Mucosa of gallbladder (tissue), 1 donor: Measurements from ENCODE around the gene GAGE1. TPM values are rescaled to one million over a fixed set of nuclear protein-coding genes. Genes with fewer than 3 reads are reported as not detected.
"Not testable (repeated sequence)": the region's sequence is repeated elsewhere in the genome, so short reads cannot be mapped to it uniquely, and the experiment has no call there.

Experiments
- DNase-seq: peaks from one replicate; pipeline ENCODE4 v3.0.0-alpha.2; 2020; ENCODE audit warnings: low spot score
- total RNA-seq: library from RNA; stranded (reverse); gene quantifications from one replicate; pipeline ENCODE4 v1.2.1, GENCODE V29; 2021
- donor health status: DM: no; HTN: no; CAD: no.

GAGE1 gene, protein sequence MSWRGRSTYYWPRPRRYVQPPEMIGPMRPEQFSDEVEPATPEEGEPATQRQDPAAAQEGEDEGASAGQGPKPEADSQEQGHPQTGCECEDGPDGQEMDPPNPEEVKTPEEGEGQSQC
- total RNA-seq, result 0.49 TPM

DNA sequence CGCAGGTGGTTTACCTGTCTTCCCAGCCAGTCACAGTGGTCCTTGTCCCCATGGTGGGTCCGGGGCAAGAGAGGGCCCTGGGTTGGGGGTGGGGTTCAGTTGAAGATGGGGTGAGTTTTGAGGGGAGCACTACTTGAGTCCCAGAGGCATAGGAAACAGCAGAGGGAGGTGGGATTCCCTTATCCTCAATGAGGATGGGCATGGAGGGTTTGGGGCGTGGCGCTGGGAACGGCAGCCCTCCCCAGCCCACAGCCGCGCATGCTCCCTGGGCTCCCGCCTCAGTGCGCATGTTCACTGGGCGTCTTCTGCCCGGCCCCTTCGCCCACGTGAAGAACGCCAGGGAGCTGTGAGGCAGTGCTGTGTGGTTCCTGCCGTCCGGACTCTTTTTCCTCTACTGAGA is at the start of gene GAGE1:
TSS of gene GAGE1 (plus strand) at position 301 of the 400 bp plus-strand sequence. CDS start 1,155 bp downstream, outside the sequence.
- not testable (repeated sequence) for DNase-seq

DNA sequence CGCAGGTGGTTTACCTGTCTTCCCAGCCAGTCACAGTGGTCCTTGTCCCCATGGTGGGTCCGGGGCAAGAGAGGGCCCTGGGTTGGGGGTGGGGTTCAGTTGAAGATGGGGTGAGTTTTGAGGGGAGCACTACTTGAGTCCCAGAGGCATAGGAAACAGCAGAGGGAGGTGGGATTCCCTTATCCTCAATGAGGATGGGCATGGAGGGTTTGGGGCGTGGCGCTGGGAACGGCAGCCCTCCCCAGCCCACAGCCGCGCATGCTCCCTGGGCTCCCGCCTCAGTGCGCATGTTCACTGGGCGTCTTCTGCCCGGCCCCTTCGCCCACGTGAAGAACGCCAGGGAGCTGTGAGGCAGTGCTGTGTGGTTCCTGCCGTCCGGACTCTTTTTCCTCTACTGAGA is 47.8 kb upstream of the GAGE1 start, which contains the start of gene GAGE12E:
TSS of gene GAGE12E (plus strand) at position 301 of the 400 bp plus-strand sequence. CDS start 1,155 bp downstream, outside the sequence.
- DNase-seq, result not testable (repeated sequence)

DNA sequence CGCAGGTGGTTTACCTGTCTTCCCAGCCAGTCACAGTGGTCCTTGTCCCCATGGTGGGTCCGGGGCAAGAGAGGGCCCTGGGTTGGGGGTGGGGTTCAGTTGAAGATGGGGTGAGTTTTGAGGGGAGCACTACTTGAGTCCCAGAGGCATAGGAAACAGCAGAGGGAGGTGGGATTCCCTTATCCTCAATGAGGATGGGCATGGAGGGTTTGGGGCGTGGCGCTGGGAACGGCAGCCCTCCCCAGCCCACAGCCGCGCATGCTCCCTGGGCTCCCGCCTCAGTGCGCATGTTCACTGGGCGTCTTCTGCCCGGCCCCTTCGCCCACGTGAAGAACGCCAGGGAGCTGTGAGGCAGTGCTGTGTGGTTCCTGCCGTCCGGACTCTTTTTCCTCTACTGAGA is 38.3 kb upstream of the GAGE1 start, which contains the start of gene GAGE12F:
TSS of gene GAGE12F (plus strand) at position 301 of the 400 bp plus-strand sequence. CDS start 1,155 bp downstream, outside the sequence.
- DNase-seq, result not testable (repeated sequence)

DNA sequence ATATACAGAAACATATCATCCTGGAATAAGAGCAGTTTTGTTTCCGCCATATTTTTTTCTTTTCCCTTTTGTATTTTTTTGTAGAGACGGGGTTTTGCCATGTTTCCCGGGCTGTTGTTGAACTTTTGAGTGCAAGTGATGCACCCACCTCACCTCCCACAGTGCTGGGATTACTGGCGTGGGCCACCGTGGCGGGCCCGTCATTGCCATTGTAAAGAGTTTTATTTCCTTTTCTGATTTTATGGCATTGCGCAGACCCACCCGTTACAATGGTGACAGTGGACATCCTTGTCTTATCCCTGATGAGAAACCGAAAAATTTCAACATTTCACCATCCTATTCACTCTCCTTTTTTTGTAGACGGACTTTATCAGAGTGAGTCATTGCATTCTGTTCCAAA is 30.1 kb upstream of the GAGE1 start:
- peak; percentile 10 for DNase-seq

DNA sequence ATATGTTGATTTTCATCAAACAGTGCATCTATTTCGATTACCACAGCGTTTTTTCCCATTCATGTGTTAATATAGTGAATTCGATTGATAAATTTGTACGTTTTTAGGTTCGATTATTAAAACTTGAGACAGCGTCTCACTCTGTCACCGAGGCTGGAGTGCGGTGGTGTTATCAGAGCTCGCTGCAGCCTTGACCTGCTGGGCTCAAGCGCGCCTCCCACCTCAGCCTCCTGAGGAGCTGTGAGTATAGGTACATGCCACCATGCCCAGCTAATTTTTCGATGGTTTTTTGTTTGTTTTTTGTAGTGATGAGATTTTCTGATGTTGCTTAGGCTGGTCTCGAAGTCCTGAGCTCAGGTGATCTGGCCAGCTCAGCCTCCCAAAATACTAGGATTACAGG is 29.7 kb upstream of the GAGE1 start:
- peak; percentile 4 for DNase-seq

DNA sequence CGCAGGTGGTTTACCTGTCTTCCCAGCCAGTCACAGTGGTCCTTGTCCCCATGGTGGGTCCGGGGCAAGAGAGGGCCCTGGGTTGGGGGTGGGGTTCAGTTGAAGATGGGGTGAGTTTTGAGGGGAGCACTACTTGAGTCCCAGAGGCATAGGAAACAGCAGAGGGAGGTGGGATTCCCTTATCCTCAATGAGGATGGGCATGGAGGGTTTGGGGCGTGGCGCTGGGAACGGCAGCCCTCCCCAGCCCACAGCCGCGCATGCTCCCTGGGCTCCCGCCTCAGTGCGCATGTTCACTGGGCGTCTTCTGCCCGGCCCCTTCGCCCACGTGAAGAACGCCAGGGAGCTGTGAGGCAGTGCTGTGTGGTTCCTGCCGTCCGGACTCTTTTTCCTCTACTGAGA is 28.7 kb upstream of the GAGE1 start, which contains the start of gene GAGE12G:
TSS of gene GAGE12G (plus strand) at position 301 of the 400 bp plus-strand sequence. CDS start 1,155 bp downstream, outside the sequence.
- not testable (repeated sequence) for DNase-seq

DNA sequence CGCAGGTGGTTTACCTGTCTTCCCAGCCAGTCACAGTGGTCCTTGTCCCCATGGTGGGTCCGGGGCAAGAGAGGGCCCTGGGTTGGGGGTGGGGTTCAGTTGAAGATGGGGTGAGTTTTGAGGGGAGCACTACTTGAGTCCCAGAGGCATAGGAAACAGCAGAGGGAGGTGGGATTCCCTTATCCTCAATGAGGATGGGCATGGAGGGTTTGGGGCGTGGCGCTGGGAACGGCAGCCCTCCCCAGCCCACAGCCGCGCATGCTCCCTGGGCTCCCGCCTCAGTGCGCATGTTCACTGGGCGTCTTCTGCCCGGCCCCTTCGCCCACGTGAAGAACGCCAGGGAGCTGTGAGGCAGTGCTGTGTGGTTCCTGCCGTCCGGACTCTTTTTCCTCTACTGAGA is 19.2 kb upstream of the GAGE1 start, which contains the start of gene GAGE12H:
TSS of gene GAGE12H (plus strand) at position 301 of the 400 bp plus-strand sequence. CDS start 1,155 bp downstream, outside the sequence.
- not testable (repeated sequence) for DNase-seq

DNA sequence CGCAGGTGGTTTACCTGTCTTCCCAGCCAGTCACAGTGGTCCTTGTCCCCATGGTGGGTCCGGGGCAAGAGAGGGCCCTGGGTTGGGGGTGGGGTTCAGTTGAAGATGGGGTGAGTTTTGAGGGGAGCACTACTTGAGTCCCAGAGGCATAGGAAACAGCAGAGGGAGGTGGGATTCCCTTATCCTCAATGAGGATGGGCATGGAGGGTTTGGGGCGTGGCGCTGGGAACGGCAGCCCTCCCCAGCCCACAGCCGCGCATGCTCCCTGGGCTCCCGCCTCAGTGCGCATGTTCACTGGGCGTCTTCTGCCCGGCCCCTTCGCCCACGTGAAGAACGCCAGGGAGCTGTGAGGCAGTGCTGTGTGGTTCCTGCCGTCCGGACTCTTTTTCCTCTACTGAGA is 9.6 kb upstream of the GAGE1 start, which contains the start of gene GAGE2A:
TSS of gene GAGE2A (plus strand) at position 301 of the 400 bp plus-strand sequence. CDS start 1,155 bp downstream, outside the sequence.
- not testable (repeated sequence) for DNase-seq

DNA sequence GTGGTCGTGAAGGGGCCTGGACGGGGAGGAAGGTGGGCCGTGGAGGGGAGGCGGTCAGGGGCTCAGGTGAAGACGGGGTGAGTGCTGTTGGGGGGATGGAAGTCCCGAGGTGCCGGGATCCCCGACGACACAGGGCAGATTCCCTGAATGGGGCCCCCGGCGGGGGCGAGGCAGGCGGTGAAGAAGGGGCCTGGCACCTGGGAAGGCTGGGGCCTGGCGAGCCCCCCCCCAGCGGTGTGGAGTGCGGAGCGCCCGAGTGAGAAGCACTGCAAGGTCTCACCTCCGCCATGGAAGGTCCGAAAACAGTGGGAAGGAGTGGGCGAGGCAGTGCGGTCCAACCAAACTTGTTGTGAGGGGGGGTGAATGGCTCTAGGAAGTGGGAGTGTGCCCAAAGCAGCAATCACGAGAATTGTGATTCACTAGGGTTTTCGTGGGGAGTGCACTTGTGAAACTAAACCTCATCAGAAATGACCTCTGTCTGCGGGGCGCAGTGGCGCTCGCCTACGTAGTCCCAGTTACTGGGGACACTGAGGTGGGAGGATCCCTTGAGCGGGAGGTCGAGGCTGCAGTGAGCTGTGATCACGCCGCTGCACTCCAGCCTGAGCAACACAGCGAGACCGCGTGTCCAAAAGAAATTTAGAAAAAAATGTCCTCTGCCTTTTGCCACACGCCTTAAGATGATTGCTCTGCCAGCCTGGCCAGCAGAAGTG is 8.9 kb upstream of the GAGE1 start:
- not testable (repeated sequence) for DNase-seq

DNA sequence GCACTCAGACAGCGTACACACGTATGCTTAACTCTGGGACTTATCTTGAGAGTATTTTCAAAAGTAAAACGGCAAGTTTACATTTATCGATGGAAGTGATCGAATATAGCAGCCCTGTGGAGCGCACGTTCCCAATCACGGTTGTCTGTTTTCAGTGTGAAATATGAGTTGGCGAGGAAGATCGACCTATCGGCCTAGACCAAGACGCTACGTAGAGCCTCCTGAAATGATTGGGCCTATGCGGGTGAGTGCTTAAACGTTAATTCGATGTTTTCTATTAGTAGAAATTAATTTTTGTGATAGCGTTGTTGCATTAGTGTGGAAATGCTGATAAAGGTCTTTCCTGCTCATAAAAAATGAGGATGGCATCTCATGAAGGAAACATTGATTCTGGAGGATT is 8.3 kb upstream of the GAGE1 start:
- not testable (repeated sequence) for DNase-seq

DNA sequence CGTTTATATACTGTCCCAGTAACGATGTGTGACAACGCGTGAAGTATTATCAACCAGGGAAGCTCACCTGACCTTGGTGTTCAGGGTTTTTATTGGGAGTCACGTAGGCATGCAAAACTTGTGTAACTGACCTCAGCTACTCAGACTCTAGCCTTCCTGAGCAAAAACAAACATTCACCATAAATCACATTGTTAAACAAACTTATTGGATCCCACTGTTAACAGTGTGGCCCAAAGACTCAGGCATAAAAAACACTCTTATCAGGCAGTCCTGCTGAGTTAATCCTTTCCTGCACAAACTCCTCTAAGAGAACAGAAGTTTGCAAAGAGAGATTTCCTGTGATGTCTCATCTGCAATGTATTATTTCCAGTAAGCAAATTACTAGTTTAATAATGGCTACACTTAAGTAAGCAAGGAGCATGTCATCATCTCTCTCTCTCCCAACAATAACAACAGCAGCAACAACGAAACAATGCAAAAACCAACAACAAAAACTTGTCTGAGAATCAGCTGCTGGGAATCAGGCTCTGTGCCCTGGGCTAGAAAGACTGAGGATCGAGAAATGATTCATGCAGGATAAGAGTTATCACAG is 12.0 kb downstream of the GAGE1 start:
- no peak for DNase-seq

DNA sequence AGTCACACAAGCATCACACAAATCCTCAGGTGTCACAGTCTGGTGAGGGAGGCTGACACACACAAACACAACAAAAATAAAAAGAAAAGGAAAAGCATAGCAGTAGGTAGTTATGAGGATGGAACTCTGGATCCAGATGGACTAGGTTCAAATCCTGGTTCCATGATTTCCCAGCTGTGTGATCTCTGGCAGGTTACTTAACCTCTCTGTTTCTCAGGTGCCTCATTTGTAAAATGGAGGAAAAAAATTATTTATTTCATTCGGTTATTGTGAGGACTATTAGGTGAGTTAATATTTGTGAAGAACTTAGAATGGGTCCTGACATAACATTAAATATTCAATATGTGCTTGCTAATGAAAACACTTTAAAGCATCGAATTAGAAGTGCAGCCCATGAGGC is 19.8 kb downstream of the GAGE1 start:
- no peak for DNase-seq

DNA sequence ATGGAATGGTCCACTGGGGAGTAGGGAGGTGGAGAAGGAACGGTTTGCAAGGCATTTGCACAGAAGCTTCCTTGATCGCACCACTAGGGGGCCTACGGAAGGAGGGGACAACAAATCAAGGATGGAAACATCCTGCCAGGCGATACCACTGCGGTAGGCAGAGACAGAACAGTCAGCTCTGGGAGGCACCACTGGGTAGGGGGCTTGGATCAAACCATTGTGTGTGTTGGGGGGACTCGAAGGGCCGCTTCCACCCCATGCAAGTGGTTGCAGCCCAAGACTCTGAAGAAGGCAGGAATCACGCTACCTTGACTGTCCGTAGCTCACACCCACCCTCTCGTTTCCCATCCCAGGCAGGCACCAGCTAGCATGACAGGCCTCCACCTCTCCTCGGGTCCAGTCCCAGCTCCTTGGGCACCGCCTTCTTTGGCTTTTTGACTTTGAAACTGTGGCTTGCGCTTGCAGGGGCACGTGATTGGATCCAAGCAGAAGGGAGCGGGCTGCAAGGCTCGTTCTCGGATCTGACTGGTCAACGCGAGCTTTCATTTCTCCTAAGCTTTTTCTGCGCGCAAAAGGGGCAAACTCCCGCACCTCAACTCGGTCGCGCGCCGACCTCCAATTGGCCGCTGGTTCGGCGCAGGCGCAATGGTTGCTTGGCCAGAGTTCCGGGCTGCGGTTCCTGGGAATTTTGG is 28.4 kb downstream of the GAGE1 start:
- no peak for DNase-seq

DNA sequence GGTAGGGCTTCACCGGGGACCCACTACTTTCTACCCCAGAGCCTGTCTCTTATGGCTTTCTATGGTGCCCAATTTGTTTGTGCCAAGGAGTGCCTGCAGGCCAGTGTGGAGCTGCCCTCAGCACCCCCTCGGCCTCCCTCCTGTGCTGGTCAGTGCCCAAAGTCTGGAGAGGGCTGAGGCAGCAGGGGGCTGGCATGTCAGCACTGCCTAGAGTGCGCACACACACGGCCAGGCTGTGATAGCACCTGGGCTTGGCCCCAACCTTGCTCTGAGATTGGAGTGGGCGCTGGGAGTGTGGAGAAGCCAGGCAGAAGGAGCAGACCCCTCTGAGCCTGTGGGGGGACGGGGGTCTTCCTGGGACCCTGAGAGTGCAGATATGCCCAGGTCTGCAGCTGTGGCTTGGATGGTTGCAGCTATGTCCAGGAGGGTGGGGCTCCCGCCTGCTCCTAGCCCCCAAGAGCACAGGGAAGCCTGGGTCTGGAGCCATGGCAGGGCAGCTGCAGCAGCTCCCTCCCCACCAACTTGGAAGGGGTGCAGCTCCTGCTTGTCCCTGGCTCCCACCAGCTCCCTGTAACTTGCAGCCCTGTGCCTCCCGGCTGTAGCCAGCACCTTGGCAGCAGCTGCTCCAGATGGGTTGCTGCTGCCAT is 46.3 kb downstream of the GAGE1 start:
- DNase-seq, result no peak

DNA sequence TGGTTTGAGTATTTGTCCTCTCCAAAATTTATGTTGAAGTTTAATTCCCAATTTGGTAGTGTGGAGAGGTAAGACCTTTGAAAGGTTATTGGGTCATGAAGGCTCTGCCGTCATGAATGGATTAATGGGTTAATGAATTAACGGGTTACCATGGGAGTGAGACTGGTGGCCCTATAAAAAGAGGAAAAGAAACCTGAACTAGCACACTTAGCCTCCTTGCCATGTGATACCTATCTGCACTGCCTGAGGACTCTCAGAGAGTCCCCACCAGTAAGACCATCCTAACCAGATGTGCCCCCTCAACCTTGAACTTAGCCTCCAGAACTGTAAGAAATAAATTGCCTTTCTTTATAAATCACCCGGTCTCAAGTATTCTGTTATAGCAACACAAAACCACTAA is 57.7 kb downstream of the GAGE1 start:
- no peak for DNase-seq

Other genes starting within 250 kb of the GAGE1 start
- gene GAGE12C, start 66.8 kb upstream of the GAGE1 start, total RNA-seq, result not detected
- not detected for gene GAGE12D, start 57.3 kb upstream of the GAGE1 start, total RNA-seq
- not detected for gene GAGE12E, start 47.7 kb upstream of the GAGE1 start, total RNA-seq
- gene GAGE12F, start 38.2 kb upstream of the GAGE1 start, total RNA-seq, result 0.86 TPM
- gene GAGE12G, start 28.6 kb upstream of the GAGE1 start, total RNA-seq, result not detected
- not detected for gene GAGE12H, start 19.1 kb upstream of the GAGE1 start, total RNA-seq
- gene GAGE2A, start 9.5 kb upstream of the GAGE1 start, total RNA-seq, result not detected
- gene PAGE1, start 97.0 kb downstream of the GAGE1 start, total RNA-seq, result not detected
- not detected for gene PAGE4, start 230.3 kb downstream of the GAGE1 start, total RNA-seq